Neural progenitor cell (in vitro differentiated cells): Measurements from ENCODE around the gene FOXO6.

Experiments
- EZH2 ChIP-seq: fragments of 200-600 bp; sonication (generic); IDR thresholded peaks from 2 replicates; pipeline ENCODE4 v1.6.1; 2017; ENCODE audit warnings: antibody characterized with exemption, mild to moderate bottlenecking, moderate library complexity
- EZH2phosphoT487 ChIP-seq: fragments of 200-600 bp; sonication (generic); IDR thresholded peaks from 2 replicates; pipeline ENCODE4 v1.6.1; 2017; ENCODE audit warnings: antibody characterized with exemption
- TF ChIP-seq, protein P1 (sequence below): fragments of 200-600 bp; sonication (generic); IDR thresholded peaks from 2 replicates; pipeline ENCODE4 v1.5.1; 2017; ENCODE audit warnings: antibody characterized with exemption, mild to moderate bottlenecking

DNA sequence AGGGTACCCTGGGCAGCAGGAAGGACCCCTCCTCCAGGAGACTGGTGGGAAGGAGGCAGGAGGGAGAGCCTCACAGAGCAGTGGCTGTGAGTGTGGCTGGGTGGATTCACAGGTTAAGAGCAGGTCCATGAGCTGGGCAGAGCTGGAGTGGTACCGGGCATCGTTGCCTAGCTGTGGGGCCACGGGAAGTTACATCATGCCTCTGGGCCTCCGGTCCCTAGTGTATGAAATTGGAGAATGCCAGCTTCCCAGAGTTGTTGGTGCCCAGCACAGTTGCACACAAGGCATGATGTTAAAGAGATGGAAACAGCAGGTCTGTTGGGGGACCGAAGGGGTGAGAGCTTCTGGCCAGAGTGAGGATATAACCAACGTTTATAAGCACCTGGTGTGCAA lies 18.5 kb downstream of the FOXO6 start:
- TF ChIP-seq EZH2 (no peak), EZH2phosphoT487 (no peak)
- TF ChIP-seq, protein P1, sequence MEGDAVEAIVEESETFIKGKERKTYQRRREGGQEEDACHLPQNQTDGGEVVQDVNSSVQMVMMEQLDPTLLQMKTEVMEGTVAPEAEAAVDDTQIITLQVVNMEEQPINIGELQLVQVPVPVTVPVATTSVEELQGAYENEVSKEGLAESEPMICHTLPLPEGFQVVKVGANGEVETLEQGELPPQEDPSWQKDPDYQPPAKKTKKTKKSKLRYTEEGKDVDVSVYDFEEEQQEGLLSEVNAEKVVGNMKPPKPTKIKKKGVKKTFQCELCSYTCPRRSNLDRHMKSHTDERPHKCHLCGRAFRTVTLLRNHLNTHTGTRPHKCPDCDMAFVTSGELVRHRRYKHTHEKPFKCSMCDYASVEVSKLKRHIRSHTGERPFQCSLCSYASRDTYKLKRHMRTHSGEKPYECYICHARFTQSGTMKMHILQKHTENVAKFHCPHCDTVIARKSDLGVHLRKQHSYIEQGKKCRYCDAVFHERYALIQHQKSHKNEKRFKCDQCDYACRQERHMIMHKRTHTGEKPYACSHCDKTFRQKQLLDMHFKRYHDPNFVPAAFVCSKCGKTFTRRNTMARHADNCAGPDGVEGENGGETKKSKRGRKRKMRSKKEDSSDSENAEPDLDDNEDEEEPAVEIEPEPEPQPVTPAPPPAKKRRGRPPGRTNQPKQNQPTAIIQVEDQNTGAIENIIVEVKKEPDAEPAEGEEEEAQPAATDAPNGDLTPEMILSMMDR = no peak
